GM12875 (cell line): ENCODE measurements around the gene CTIF.
A peak's percentile ranks its signal among the peaks of the same experiment; 100 is the strongest.

Source experiments
- H3K4me3 ChIP-seq: one replicate; pipeline ENCODE4 v1.5.1; 2011; ENCODE audit warnings: low read depth, low read length, control low read depth
- CTCF ChIP-seq: IDR thresholded peaks from 2 replicates; pipeline ENCODE4 v1.5.1; 2011; ENCODE audit warnings: low read depth, mild to moderate bottlenecking, control low read depth, inconsistent platforms, low read length, moderate library complexity, borderline replicate concordance; ENCODE audit not compliant: insufficient read depth

Gene CTIF

GRCh38 chr18:48798334-48799245, 259.8 kb downstream of the CTIF start:
- TF ChIP-seq CTCF, result no peak

GRCh38 chr18:48799724-48800315, 261.0 kb downstream of the CTIF start:
- TF ChIP-seq CTCF, result no peak
- no peak overlapping the region for H3K4me3 ChIP-seq

More at GRCh38 chr18:48798334-48799245, 259.8 kb downstream of the CTIF start:
- no peak overlapping the region for H3K4me3 ChIP-seq

- no peak for TF ChIP-seq CTCF
- H3K4me3 ChIP-seq, result peak overlapping the region; percentile 4
Measured at GRCh38 chr18:48800466-48800865, 261.6 kb downstream of the CTIF start.

DNA sequence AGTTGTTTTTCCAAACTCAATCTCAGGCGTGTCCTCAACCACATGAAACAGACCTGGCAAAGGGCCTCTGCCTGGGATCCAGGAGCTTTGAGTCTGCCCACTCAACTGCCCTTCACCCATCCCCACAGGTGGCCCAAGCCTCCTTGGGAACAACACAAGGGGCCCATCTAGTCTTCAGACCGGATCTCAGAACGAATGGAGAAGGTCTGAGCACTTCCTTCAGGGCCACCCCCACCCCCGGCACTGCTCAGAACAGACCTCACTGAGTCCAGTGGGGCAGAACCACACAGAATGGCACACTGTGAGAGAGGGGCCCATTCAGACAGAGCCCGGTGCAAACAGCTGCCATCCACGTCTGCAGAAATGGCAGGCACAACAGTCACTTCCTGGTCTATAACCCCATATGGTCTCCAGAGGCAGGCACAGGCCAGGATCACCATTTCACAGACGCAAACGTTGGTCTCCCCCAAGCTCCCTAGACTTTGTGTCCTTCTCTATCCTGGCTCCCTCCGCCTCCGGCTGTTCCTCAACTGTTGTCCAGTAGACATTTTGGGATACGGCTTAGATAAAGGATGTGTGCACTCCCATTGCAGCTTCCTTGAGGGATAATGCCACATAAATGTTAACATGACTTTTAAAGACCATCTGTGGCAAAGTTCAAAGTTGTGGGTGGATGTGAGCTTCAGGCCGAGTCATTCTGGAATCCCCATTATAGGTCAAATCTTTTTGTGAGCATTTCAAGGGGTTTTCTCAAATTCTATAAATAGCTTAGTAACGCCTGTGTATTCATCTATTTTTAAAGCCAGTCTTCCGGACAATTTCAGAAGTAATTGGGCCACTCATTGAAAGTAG, 262.3 kb downstream of the CTIF start:
- H3K4me3 ChIP-seq, result peak overlapping the region; percentile 4
- TF ChIP-seq CTCF, result no peak

- no peak for TF ChIP-seq CTCF
- no peak overlapping the region for H3K4me3 ChIP-seq
Measured at GRCh38 chr18:48801728-48802542, 263.1 kb downstream of the CTIF start.

GRCh38 chr18:48802543-48803290, 263.9 kb downstream of the CTIF start:
- TF ChIP-seq CTCF, result no peak
- no peak overlapping the region for H3K4me3 ChIP-seq
